GM21737 (cell line): ENCODE data around the gene TNFAIP8.
"Not testable (repeated sequence)": the region's sequence is repeated elsewhere in the genome, so short reads cannot be mapped to it uniquely, and the experiment has no call there.

Source experiments
- ATAC-seq: cut with Tn5 transposase; IDR thresholded peaks from one replicate; pipeline ENCODE4 v1.9.1; 2021; ENCODE audit warnings: mild to moderate bottlenecking, moderate library complexity; ENCODE audit not compliant: unreplicated experiment

Gene TNFAIP8

DNA sequence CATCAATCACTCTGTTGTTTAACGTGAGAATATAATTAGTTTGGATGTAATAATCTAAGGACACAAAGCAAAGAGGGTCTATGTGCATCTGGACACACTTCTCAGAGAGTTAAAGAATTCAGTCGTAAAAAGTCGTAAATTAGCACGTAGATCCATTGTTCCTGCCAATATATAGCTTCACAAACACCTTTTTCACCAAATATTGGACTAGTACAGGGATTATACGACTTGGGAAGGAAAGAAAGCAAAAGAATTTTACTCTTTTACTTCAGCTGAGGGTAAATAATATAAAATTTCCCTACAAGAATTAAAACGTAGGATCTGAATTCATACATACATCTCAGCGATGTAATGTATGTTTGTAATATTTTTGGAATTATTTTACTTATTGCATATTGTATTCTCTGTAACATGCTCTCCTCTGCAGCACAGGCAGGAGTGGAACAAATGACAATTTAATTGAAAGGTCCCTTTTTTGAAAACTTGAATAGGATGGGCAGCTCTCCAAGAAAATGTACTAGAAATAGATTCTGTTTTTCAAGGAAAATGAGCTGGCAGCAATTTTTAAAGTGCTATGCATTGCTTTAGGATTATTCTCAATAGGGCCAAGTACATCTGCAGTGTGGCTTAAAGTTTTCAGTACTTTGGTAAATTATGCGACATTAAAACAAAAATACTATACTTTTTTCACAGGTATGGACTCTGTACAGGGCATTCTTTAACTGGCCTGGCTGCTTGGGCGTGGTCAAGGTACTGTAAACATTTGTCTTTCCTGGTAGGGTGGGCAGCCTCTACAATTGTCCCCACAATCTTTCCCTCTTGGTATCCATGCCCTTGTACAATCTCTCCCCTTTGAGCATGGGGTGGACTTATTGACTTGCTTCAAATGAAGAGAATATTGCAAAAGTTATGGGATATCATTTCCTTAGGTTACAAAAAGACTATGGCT, 56.7 kb downstream of the TNFAIP8 start:
- ATAC-seq = no peak

DNA sequence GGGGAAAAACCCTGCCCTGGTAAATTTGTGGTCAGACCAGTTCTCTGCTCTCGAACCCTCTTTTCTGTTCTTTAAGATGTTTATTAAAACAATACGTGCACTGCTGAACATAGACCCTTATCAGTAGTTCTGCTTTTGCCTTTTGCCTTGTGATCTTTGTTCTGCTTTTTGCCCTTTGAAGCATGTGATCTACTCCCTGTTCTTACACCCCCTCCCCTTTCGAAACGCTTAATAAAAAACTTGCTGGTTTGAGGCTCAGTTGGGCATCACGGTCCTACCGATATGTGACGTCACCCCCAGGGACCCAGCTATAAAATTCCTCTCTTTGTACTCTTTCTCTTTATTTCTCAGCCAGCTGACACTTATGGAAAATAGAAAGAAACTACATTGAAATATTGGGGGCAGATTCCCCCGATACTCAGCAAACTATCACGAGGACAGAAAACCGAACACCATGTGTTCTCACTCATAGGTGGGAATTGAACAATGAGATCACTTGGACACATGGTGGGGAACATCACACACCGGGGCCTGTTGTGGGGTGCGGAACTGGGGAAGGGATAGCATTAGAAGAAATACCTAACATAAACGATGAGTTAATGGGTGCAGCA, 58.4 kb downstream of the TNFAIP8 start:
- not testable (repeated sequence) for ATAC-seq

DNA sequence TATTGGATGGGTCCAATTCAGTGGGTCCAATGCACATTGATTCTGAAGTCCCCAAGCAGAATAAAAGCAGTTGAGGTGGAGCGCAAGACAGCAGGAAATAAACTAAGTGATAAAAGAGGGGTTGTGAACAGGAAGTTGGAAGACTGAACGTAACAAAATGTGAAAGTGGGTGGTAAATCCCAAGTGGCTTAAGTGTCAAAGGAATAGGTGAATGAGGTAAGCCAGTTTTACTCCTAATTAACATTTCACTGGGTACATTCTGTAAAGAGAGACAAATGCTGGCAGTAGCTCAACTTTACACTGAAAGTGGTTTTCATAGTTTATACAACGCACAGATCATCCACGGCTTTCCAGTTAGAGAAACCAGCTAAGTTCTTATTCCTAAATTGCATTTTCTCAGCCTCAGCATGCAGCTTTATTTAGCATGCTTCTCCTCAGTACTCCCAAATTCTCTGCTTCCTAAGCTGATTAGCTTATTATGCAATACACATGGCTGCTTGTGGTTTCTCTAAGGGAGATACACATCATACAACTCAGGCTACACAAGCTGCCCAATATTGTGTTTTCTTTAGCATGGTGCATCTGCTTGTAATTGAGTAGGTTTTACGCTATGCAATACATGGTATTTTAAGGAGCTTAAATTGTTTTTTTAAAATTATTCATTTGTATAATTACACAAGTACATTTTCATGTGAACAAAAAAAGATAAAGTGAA, 62.2 kb downstream of the TNFAIP8 start:
- ATAC-seq = no peak

- peak; percentile 73 for ATAC-seq
Observed at GRCh38 chr5:119418606-119419100, 62.8 kb downstream of the TNFAIP8 start.

DNA sequence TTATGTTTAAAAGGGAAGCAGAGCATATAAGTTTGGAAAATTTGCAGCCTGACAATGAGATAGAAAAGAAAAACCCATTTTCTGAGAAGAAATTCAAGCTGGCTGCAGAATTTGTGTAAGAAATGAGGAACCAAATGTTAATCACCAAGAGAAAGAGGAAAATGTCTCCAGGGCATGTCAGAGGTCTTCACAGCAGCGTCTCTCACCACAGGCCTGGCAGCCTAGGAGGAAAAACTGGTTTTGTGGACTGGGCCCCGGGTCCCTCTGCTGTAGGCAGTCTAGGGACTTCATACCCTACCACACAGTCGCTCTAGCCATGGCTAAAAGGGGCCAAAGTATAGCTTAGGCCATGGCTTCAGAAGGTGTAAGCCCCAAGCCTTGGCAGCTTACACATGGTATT, 64.3 kb downstream of the TNFAIP8 start:
- ATAC-seq = no peak

GRCh38 chr5:119426057-119426456, 70.2 kb downstream of the TNFAIP8 start:
- ATAC-seq = no peak

- ATAC-seq = no peak
Observed at GRCh38 chr5:119427060-119427459, 71.2 kb downstream of the TNFAIP8 start.

- ATAC-seq = not testable (repeated sequence)
Observed at GRCh38 chr5:119427596-119427995, 71.8 kb downstream of the TNFAIP8 start.

DNA sequence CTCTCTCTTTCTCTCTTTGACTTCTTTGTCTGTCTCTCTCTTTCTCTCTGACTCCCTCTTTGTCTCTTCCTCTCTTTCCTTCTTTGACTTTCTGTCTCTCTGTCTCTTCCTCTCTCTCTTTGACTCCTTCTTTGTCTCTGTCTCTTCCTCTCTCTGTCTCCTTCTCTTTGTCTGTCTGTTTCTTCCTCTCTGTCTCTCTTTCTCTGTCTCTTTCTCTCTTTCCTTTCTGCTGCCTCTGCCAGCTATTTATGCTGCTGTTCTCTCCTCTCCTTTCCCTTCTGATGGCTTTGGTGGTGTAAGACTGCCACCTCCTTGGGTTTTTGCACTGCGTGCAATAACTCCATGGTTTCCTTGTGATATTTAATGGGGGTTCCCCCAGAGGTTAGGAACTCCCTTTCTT, 72.3 kb downstream of the TNFAIP8 start:
- ATAC-seq = not testable (repeated sequence)

GRCh38 chr5:119428574-119428973, 72.8 kb downstream of the TNFAIP8 start:
- ATAC-seq = not testable (repeated sequence)

DNA sequence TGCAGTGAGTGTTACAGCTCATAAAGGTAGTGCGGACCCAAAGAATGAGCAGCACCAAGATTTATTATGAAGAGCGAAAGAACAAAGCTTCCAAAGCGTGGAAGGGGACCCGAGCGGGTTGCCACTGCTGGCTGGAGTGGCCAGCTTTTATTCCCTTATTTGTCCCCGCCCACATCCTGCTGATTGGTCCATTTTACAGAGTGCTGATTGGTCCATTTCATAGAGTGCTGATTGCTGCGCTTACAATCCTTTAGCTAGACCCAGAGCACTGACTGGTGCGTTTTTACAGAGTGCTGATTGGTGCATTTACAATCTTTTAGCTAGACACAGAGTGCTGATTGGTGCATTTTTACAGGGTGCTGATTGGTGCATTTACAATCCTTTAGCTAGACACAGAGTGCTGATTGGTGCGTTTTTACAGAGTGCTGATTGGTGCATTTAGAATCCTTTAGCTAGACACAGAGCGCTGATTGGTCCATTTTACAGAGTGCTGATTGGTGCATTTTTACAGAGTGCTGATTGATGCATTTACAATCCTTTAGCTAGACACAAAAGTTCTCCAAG, 76.9 kb downstream of the TNFAIP8 start:
- not testable (repeated sequence) for ATAC-seq

- ATAC-seq = peak; percentile 93
Observed at GRCh38 chr5:119435436-119436132, 79.8 kb downstream of the TNFAIP8 start.

- ATAC-seq = not testable (repeated sequence)
Observed at GRCh38 chr5:119437785-119438586, 82.2 kb downstream of the TNFAIP8 start.

- not testable (repeated sequence) for ATAC-seq
Observed at GRCh38 chr5:119438587-119438917, 82.7 kb downstream of the TNFAIP8 start.

DNA sequence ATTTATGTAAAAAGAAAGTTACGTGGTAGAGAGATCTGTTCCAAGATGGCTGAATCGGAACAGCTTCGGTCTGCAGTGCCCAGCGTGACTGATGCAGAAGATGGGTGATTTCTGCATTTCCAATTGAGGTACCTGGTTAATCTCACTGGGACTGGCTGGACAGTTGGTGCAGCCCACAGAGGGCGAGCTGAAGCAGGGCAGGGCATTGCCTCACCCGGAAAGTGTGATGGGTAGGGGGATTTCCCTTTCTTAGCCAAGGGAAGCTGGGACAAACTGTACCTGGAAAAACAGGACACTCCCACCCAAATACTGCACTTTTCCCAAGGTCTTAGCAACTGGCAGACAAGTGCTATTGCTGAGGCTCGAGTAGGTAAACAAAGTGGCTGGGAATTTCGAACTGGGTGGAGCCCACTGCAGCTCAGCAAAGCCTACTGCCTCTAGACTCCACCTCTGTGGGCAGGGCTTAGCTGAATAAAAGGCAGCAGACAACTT, 83.4 kb downstream of the TNFAIP8 start:
- no peak for ATAC-seq

DNA sequence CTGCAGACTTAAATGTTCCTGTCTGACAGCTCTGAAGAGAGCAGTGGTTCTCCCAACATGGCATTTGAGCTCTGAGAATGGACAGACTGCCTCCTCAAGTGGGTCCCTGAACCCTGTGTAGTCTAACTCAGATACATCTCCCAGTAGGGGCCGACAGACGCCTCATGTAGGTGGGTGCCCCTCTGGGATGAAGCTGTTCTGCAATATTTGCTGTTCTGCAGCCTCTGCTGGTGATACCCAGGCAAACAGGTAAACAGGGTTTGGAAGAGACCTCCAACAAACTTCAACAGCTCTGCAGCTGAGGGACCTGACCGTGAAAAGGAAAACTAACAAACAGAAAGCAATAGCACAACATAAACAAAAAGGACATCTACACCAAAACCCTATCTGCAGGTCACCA, 83.8 kb downstream of the TNFAIP8 start:
- ATAC-seq = not testable (repeated sequence)

- not testable (repeated sequence) for ATAC-seq
Observed at GRCh38 chr5:119444643-119445042, 88.8 kb downstream of the TNFAIP8 start.

DNA sequence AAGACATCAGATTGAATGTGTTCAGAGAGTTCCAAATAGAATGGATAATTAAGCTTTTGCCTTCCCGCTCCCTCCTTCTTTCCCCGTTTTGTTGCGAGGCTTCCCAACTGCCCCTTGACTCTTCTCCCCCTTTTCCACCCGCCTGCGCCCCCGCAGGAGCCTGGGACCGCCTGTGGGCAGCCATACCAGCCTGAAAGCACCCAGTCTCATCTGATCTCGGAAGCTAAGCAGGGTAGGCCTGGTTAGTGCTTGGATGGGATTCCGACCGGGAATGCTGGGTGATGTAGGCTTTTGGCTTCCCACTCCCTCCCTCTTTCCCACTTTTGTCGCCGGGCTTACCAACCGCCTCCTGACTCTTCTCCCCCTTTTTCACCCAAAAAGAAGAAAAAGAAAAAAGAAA, 89.7 kb downstream of the TNFAIP8 start:
- no peak for ATAC-seq
